Head of caudate nucleus (tissue), 42 donors: ENCODE measurements around the gene C12orf54.
"Not testable (repeated sequence)": the region's sequence is repeated elsewhere in the genome, so short reads cannot be mapped to it uniquely, and the experiment has no call there.

Experiments used
- DNase-seq, 42 donors: peaks; one replicate each; pipeline versions ENCODE4 v3.0.0 to v3.0.0-alpha.2; 2020 to 2021; ENCODE audit warnings: mixed read lengths in 7 of 42
- intact Hi-C: fragments of 100-400 bp; cut with DNase I; formaldehyde crosslinking; loops from one replicate; pipeline ENCODE4 v1.15.0; 2022

The C12orf54 gene

GRCh38 chr12:48500281-48500680 lies 18.0 kb downstream of the C12orf54 start:
- intact Hi-C loops: not testable (repeated sequence)

GRCh38 chr12:48506836-48507235 lies 24.5 kb downstream of the C12orf54 start:
- DNase-seq, intact Hi-C loops: not testable (repeated sequence)

More at GRCh38 chr12:48500281-48500680, 18.0 kb downstream of the C12orf54 start:
- not testable (repeated sequence) for DNase-seq

GRCh38 chr12:48508987-48509386 lies 26.7 kb downstream of the C12orf54 start:
- intact Hi-C loops: no loop called here

GRCh38 chr12:48510111-48510510 lies 27.8 kb downstream of the C12orf54 start:
- no peak for DNase-seq
- intact Hi-C loops: no loop called here

More at GRCh38 chr12:48508987-48509386, 26.7 kb downstream of the C12orf54 start:
- no peak for DNase-seq

- no peak for DNase-seq
- intact Hi-C loops: no loop called here
These were observed 30.6 kb downstream of the C12orf54 start for GRCh38 chr12:48512855-48513254.

GRCh38 chr12:48514728-48515127 lies 32.4 kb downstream of the C12orf54 start:
- intact Hi-C loops: no loop called here

GRCh38 chr12:48520381-48520780 lies 38.1 kb downstream of the C12orf54 start:
- DNase-seq, intact Hi-C loops: not testable (repeated sequence)

More at GRCh38 chr12:48514728-48515127, 32.4 kb downstream of the C12orf54 start:
- no peak for DNase-seq

- intact Hi-C loops: no loop called here
- DNase-seq: no peak
These were observed 43.0 kb downstream of the C12orf54 start, which contains the start of gene OR8S1 for GRCh38 chr12:48525332-48525731. Gene OR8S1, plus strand, starts transcription at chr12:48525632. Its CDS starts 0 bp downstream, at chr12:48525632.

- DNase-seq: no peak
- intact Hi-C loops: no loop called here
These were observed 45.8 kb downstream of the C12orf54 start for GRCh38 chr12:48527891-48528670.

GRCh38 chr12:48532601-48533000 lies 50.3 kb downstream of the C12orf54 start:
- no peak for DNase-seq
- intact Hi-C loops: no loop called here

- intact Hi-C loops: no loop called here
- DNase-seq: no peak
These were observed 54.3 kb downstream of the C12orf54 start for GRCh38 chr12:48536602-48537001.

GRCh38 chr12:48542300-48542928 lies 60.1 kb downstream of the C12orf54 start:
- intact Hi-C loops: loop anchor here (5.0 kb wide), 1 partner anchor 75 kb away; no protein-coding TSS in a partner anchor
- peak in 37 of 42 donors; percentile 8 to 83 (median 42) for DNase-seq

- DNase-seq: no peak
- intact Hi-C loops: no loop called here
These were observed 63.7 kb downstream of the C12orf54 start for GRCh38 chr12:48545833-48546469.
